Endothelial cell of umbilical vein (primary cell): ENCODE measurements around the gene ZPR1. TPM values are rescaled to one million over a fixed set of nuclear protein-coding genes. Genes with fewer than 3 reads are reported as not detected.

ENCODE experiments used
- BruUV-seq: library from RNA; stranded (reverse); fragments of 400-500 nt; replicated peaks from 2 replicates; lab custom pipeline; 2021; lab: Mats Ljungman, UMichigan
- CTCF ChIA-PET: fragments of 300-600, 350-600 bp; sonication (Branson Sonifier 250); formaldehyde crosslinking; loops from one replicate; lab custom pipeline; 2021; ENCODE audit warnings: antibody characterized with exemption, inconsistent platforms; lab: Charles Lee
- POLR2A ChIA-PET: fragments of 300-600, 350-600 bp; sonication (Branson Sonifier 250); formaldehyde crosslinking; loops from one replicate; lab custom pipeline; 2021; ENCODE audit warnings: antibody characterized with exemption, inconsistent platforms; lab: Charles Lee
- DNase-seq: peaks from one replicate; pipeline ENCODE4 v3.0.0-alpha.2; 2011; ENCODE audit warnings: low read depth, low spot score
- FAIRE-seq: peaks from 2 replicates; lab custom pipeline; 2011; peaks lifted over from hg19 to GRCh38; lab: Jason Lieb, UNC
- H2AFZ ChIP-seq: 2 replicates; pipeline ENCODE4 v1.6.0; 2012; ENCODE audit warnings: low read depth, low read length, control low read depth, inconsistent platforms
- H3K27ac ChIP-seq: 2 replicates; pipeline ENCODE4 v1.5.1; 2011; ENCODE audit warnings: low read depth, mild to moderate bottlenecking, control low read depth, low read length, moderate library complexity; ENCODE audit not compliant: insufficient read depth
- H3K27me3 ChIP-seq, 2 experiments: 2 replicates each; pipeline versions ENCODE4 v1.6.0 to v1.6.1; 2011; ENCODE audit warnings: low read length in 2 of 2, mixed read lengths in 1 of 2; ENCODE audit not compliant: control insufficient read depth in 2 of 2, insufficient read depth in 2 of 2
- H3K36me3 ChIP-seq, 2 experiments: 2 replicates in 1 of 2; 3 replicates in 1 of 2; pipeline ENCODE4 v1.5.1; 2011; ENCODE audit warnings: low read length in 2 of 2, mild to moderate bottlenecking in 1 of 2, moderate library complexity in 1 of 2; ENCODE audit not compliant: control insufficient read depth in 2 of 2, insufficient read depth in 2 of 2; ENCODE audit errors: extremely low read depth in 1 of 2
- H3K4me1 ChIP-seq: 3 replicates; pipeline ENCODE4 v1.5.1; 2011; ENCODE audit warnings: mild to moderate bottlenecking, low read length; ENCODE audit not compliant: control insufficient read depth, insufficient read depth; ENCODE audit errors: extremely low read depth
- H3K4me2 ChIP-seq: 2 replicates; pipeline ENCODE4 v1.6.1; 2011; ENCODE audit warnings: low read length, control low read depth, mixed read lengths; ENCODE audit not compliant: insufficient read depth
- H3K4me3 ChIP-seq, 3 experiments: fragments of 200-600 bp in 1 of 3; sonication (generic), shearing (Covaris generic) in 1 of 3; replicated peaks in 1 of 3; 2 replicates each; pipeline ENCODE4 v1.5.1; 2011 to 2016; ENCODE audit warnings: control low read depth in 3 of 3, low read length in 3 of 3, mild to moderate bottlenecking in 2 of 3, inconsistent platforms in 1 of 3, low read depth in 1 of 3, moderate library complexity in 1 of 3; ENCODE audit not compliant: insufficient read depth in 1 of 3
- H3K79me2 ChIP-seq: 2 replicates; pipeline ENCODE4 v1.6.0; 2012; ENCODE audit warnings: low read length, inconsistent platforms; ENCODE audit not compliant: control insufficient read depth, insufficient read depth
- H3K9ac ChIP-seq: replicated peaks from 2 replicates; pipeline ENCODE3; 2011; ENCODE audit warnings: low read length, control low read depth; ENCODE audit not compliant: insufficient read depth; ENCODE audit errors: extremely low read depth
- H3K9me1 ChIP-seq: replicated peaks from 3 replicates; pipeline ENCODE4 v1.6.0; 2011; ENCODE audit warnings: mild to moderate bottlenecking, low read length; ENCODE audit not compliant: control insufficient read depth, insufficient read depth; ENCODE audit errors: extremely low read depth
- H3K9me3 ChIP-seq: replicated peaks from 2 replicates; pipeline ENCODE4 v1.5.1; 2012; ENCODE audit warnings: low read length, inconsistent platforms; ENCODE audit not compliant: control insufficient read depth, insufficient read depth
- H4K20me1 ChIP-seq: replicated peaks from 2 replicates; pipeline ENCODE3; 2011; ENCODE audit warnings: mild to moderate bottlenecking, low read length; ENCODE audit not compliant: control insufficient read depth, insufficient read depth; ENCODE audit errors: extremely low read depth
- CTCF ChIP-seq, 2 donors: IDR thresholded peaks; 1 replicate in 1 of 2; 2 replicates in 1 of 2; pipeline ENCODE4 v1.5.1; 2011; ENCODE audit warnings: low read length in 2 of 2, mild to moderate bottlenecking in 2 of 2, moderate library complexity in 2 of 2, control low read depth in 1 of 2, inconsistent platforms in 1 of 2, low read depth in 1 of 2; ENCODE audit not compliant: insufficient read depth in 1 of 2; ENCODE audit errors: extremely low read depth in 1 of 2
- EZH2 ChIP-seq: IDR thresholded peaks from 2 replicates; pipeline ENCODE4 v1.6.1; 2012; ENCODE audit warnings: borderline replicate concordance, low read depth, mild to moderate bottlenecking, moderate library complexity, low read length, inconsistent platforms; ENCODE audit not compliant: severe bottlenecking
- FOS ChIP-seq: IDR thresholded peaks from 2 replicates; pipeline ENCODE4 v1.6.1; 2011; ENCODE audit warnings: mild to moderate bottlenecking, low read length, moderate library complexity, borderline replicate concordance; ENCODE audit not compliant: insufficient read depth
- GATA2 ChIP-seq: IDR thresholded peaks from 2 replicates; pipeline ENCODE4 v1.7.0; 2011; ENCODE audit warnings: low read depth, mild to moderate bottlenecking, moderate library complexity, mixed read lengths, low read length; ENCODE audit not compliant: insufficient read length, insufficient read depth
- JUN ChIP-seq: IDR thresholded peaks from 2 replicates; pipeline ENCODE4 v1.6.1; 2011; ENCODE audit warnings: borderline replicate concordance, low read depth; ENCODE audit not compliant: insufficient read length, insufficient read depth
- MAX ChIP-seq: IDR thresholded peaks from 2 replicates; pipeline ENCODE4 v1.6.1; 2011; ENCODE audit not compliant: insufficient read depth, insufficient read length
- MYC ChIP-seq: IDR thresholded peaks from one replicate; pipeline ENCODE4 v1.6.1; 2011; ENCODE audit warnings: mild to moderate bottlenecking, low read depth, low read length
- POLR2A ChIP-seq: IDR thresholded peaks from 2 replicates; pipeline ENCODE4 v1.6.1; 2012; ENCODE audit warnings: low read depth, mild to moderate bottlenecking, control low read depth, low read length
- POLR2AphosphoS5 ChIP-seq: IDR thresholded peaks from 2 replicates; pipeline ENCODE4 v1.6.1; 2012; ENCODE audit warnings: low read depth, mild to moderate bottlenecking, control low read depth, low read length, moderate library complexity; ENCODE audit not compliant: insufficient read depth
- dilution Hi-C: fragments of 300-500 bp; cut with MboI; formaldehyde crosslinking; loops from one replicate; pipeline ENCODE4 v1.15.0; 2019; ENCODE audit warnings: low sequenced_read_pairs; ENCODE audit not compliant: extremely low pct_ligation_motif_present
- intact Hi-C: fragments of 100-400 bp; cut with micrococcal nuclease; formaldehyde crosslinking; loops from one replicate; pipeline ENCODE4 v1.10.0; 2022
- polyA plus RNA-seq, 4 experiments: library from polyadenylated mRNA; depleted of rRNA in 3 of 4; stranded (reverse) in 3 of 4; unstranded in 1 of 4; fragments of >200 nt; gene quantifications; 2 replicates each; pipeline versions ENCODE4 v1.2.1 to v1.2.3, GENCODE V29; 2011 to 2012; ENCODE audit warnings: missing spikeins in 1 of 4
- total RNA-seq: library from RNA; stranded (reverse); gene quantifications from 2 replicates; pipeline ENCODE4 v1.2.3, GENCODE V29; 2021

Gene ZPR1
- total and polyA plus RNA-seq, 2 donors (not counting 3 experiments of a cell fraction or from before 2014, with no cell fraction given), result 22.6 to 54.5 TPM

GRCh38 chr11:116776522-116776984 lies 11.3 kb downstream of the ZPR1 start:
- CTCF ChIA-PET, result interaction anchor here (1.0 kb wide), 1 partner anchor 14 kb away, joined by 7 read pairs; the partner anchor contains the start of gene APOA5
- Histone ChIP-seq H3K9me1 (no peaks in the 10 kb centered on the region), H3K4me2 (no peak overlapping the region), H3K36me3 (peaks cover 15 to 16% of the 10 kb centered on the region in 2 experiments), H3K4me3 (no peak overlapping the region), H3K9ac (no peak overlapping the region), H3K9me3 (no peaks in the 10 kb centered on the region), H3K4me1 (peaks cover 8% of the 10 kb centered on the region), H3K79me2 (peaks cover 9% of the 10 kb centered on the region), H3K27ac (no peak overlapping the region), H4K20me1 (no peaks in the 10 kb centered on the region), H3K27me3 (no peaks in the 10 kb centered on the region), H2AFZ (no peak overlapping the region)
- POLR2A ChIA-PET, result no interaction called here
- DNase-seq (no peak), FAIRE-seq (no peak)
- intact Hi-C loops, result no loop called here
- dilution Hi-C loops, result no loop called here
- no TSS peak for BruUV-seq
- TF ChIP-seq MAX (no peak), POLR2AphosphoS5 (no peak), JUN (no peak), POLR2A (no peak), GATA2 (no peak), MYC (no peak), CTCF (IDR thresholded peaks at IDR 0.05; ENCODE audit: extremely low read depth in 1 of 2, insufficient read depth in 1 of 2, low read depth in 1 of 2, low read length in 2 of 2) (no peak), EZH2 (no peak), FOS (no peak)
